ENCODE data around the gene SFXN2.
A peak's percentile ranks its signal among the peaks of the same experiment; 100 is the strongest.
"Not testable (repeated sequence)": the region's sequence is repeated elsewhere in the genome, so short reads cannot be mapped to it uniquely, and the experiment has no call there.

The SFXN2 gene

GRCh38 chr10:102714621-102715455, at the start of gene SFXN2:
Gene SFXN2 (plus strand): TSS chr10:102714636. CDS start chr10:102726637, 12,001 bp downstream.
- DNase-seq, result no peak

- DNase-seq, result no peak
Measured at GRCh38 chr10:102665904-102666509, 48.4 kb upstream of the SFXN2 start.

GRCh38 chr10:102667411-102667810, 47.0 kb upstream of the SFXN2 start:
- DNase-seq, result not testable (repeated sequence)

GRCh38 chr10:102668326-102669107, 45.9 kb upstream of the SFXN2 start:
- no peak for DNase-seq

- no peak for DNase-seq
Measured at GRCh38 chr10:102669206-102670064, 45.0 kb upstream of the SFXN2 start.

GRCh38 chr10:102670065-102670670, 44.3 kb upstream of the SFXN2 start:
- no peak for DNase-seq

- DNase-seq, result no peak
Measured at GRCh38 chr10:102670871-102671434, 43.5 kb upstream of the SFXN2 start.

GRCh38 chr10:102673236-102673818, 41.1 kb upstream of the SFXN2 start:
- no peak for DNase-seq

- peak; percentile 76 to 77 for DNase-seq
Measured at GRCh38 chr10:102673819-102674511, 40.5 kb upstream of the SFXN2 start.

GRCh38 chr10:102674566-102674965, 39.9 kb upstream of the SFXN2 start:
- DNase-seq, result no peak

- DNase-seq, result no peak
Measured at GRCh38 chr10:102675011-102675665, 39.3 kb upstream of the SFXN2 start.

GRCh38 chr10:102675666-102676533, 38.5 kb upstream of the SFXN2 start:
- DNase-seq, result no peak

GRCh38 chr10:102676534-102677315, 37.7 kb upstream of the SFXN2 start:
- DNase-seq, result no peak

GRCh38 chr10:102677331-102678067, 36.9 kb upstream of the SFXN2 start:
- no peak for DNase-seq

- no peak for DNase-seq
Measured at GRCh38 chr10:102678068-102678400, 36.4 kb upstream of the SFXN2 start.

GRCh38 chr10:102678842-102679289, 35.6 kb upstream of the SFXN2 start:
- DNase-seq, result peak; percentile 89 to 90

GRCh38 chr10:102679596-102679995, 34.8 kb upstream of the SFXN2 start:
- DNase-seq, result no peak

- no peak for DNase-seq
Measured at GRCh38 chr10:102681696-102682095, 32.7 kb upstream of the SFXN2 start.

Measured in SHP77 (cell line).